HCT116 (cell line): ENCODE data around the gene UBQLN4. TPM values are rescaled to one million over a fixed set of nuclear protein-coding genes. Genes with fewer than 3 reads are reported as not detected.

ENCODE experiments used
- ATAC-seq: fragments of 200-7000 bp; cut with Tn5 transposase; 2 replicates; pipeline ENCODE4 v1.9.1; 2020; ENCODE audit warnings: mild to moderate bottlenecking, moderate library complexity
- BruUV-seq: library from RNA; stranded (reverse); fragments of 400-500 nt; replicated peaks from 2 replicates; lab custom pipeline; 2021; lab: Mats Ljungman, UMichigan
- CTCF ChIA-PET: fragments of 300-600 bp; sonication (Branson Sonifier 250); formaldehyde crosslinking; loops from one replicate; lab custom pipeline; 2021; ENCODE audit warnings: antibody characterized with exemption; lab: Charles Lee
- POLR2A ChIA-PET: fragments of 300-600, 350-600 bp; sonication (Branson Sonifier 250); formaldehyde crosslinking; loops from one replicate; lab custom pipeline; 2021; ENCODE audit warnings: antibody characterized with exemption; lab: Charles Lee
- RAD21 ChIA-PET, 2 experiments: fragments of 300-600 bp; sonication (Branson Sonifier 250); formaldehyde crosslinking; loops; one replicate each; lab custom pipeline; 2023; ENCODE audit warnings: low total read pairs in 2 of 2; ENCODE audit not compliant: uncharacterized antibody in 2 of 2, unreplicated experiment in 2 of 2, low non-redundant PET in 1 of 2; lab: Charles Lee
- DNase-seq: peaks from one replicate; pipeline ENCODE4 v3.0.0-alpha.2; 2010; ENCODE audit warnings: low read depth, low spot score
- H2AFZ ChIP-seq: fragments of 200-600 bp; shearing (Covaris generic), sonication (generic); 2 replicates; pipeline ENCODE4 v1.6.1; 2017; ENCODE audit warnings: low read depth, mixed run types, mixed read lengths, antibody characterized with exemption, low read length; ENCODE audit not compliant: poor library complexity, severe bottlenecking
- H3K27ac ChIP-seq: 2 replicates; pipeline ENCODE4 v1.5.1; 2012; ENCODE audit warnings: low read depth, low read length
- H3K27me3 ChIP-seq: fragments of 200-600 bp; sonication (generic); 2 replicates; pipeline ENCODE4 v1.6.1; 2016; ENCODE audit warnings: mixed run types, low read length, mixed read lengths; ENCODE audit not compliant: insufficient read depth
- H3K36me3 ChIP-seq, 2 experiments: fragments of 200-500 bp in 1 of 2; fragments of 200-600 bp in 1 of 2; sonication (Bioruptor generic) in 1 of 2; sonication (generic) in 1 of 2; 2 replicates each; pipeline versions ENCODE4 v1.5.1 to v1.6.1; 2014 to 2016; ENCODE audit warnings: low read length in 2 of 2, inconsistent platforms in 1 of 2, mixed read lengths in 1 of 2, mixed run types in 1 of 2; ENCODE audit not compliant: insufficient read depth in 2 of 2, control insufficient read depth in 1 of 2
- H3K4me1 ChIP-seq, 2 experiments: fragments of 200-600 bp in 1 of 2; sonication (generic) in 1 of 2; 2 replicates each; pipeline versions ENCODE4 v1.5.1 to v1.6.1; 2012 to 2017; ENCODE audit warnings: low read length in 2 of 2, inconsistent platforms in 1 of 2, mild to moderate bottlenecking in 1 of 2, mixed read lengths in 1 of 2, mixed run types in 1 of 2, moderate library complexity in 1 of 2; ENCODE audit not compliant: insufficient read depth in 2 of 2, control insufficient read depth in 1 of 2
- H3K4me2 ChIP-seq: fragments of 200-600 bp; sonication (generic); 2 replicates; pipeline ENCODE4 v1.6.1; 2017; ENCODE audit warnings: mixed run types, low read length, mixed read lengths
- H3K4me3 ChIP-seq, 2 experiments: fragments of 200-600 bp in 1 of 2; sonication (generic) in 1 of 2; replicated peaks in 1 of 2; 2 replicates each; pipeline ENCODE4 v1.5.1; 2011 to 2016; ENCODE audit warnings: low read length in 2 of 2, control low read depth in 1 of 2, low read depth in 1 of 2, mild to moderate bottlenecking in 1 of 2, mixed read lengths in 1 of 2, mixed run types in 1 of 2
- H3K79me2 ChIP-seq: fragments of 200-600 bp; sonication (generic); 2 replicates; pipeline ENCODE4 v1.6.1; 2017; ENCODE audit warnings: mild to moderate bottlenecking, mixed run types, low read length, moderate library complexity, mixed read lengths; ENCODE audit not compliant: insufficient read depth
- H3K9ac ChIP-seq: fragments of 200-600 bp; sonication (generic); 2 replicates; pipeline ENCODE4 v1.6.1; 2016; ENCODE audit warnings: low read length, mixed read lengths
- H3K9me2 ChIP-seq: fragments of 200-600 bp; sonication (generic), shearing (Covaris generic); 2 replicates; pipeline ENCODE4 v1.6.1; 2017; ENCODE audit warnings: mixed run types, mild to moderate bottlenecking, moderate library complexity; ENCODE audit not compliant: insufficient read depth
- H3K9me3 ChIP-seq, 2 experiments: fragments of 200-500 bp in 1 of 2; fragments of 200-600 bp in 1 of 2; sonication (Bioruptor generic) in 1 of 2; sonication (generic) in 1 of 2; 2 replicates each; pipeline ENCODE4 v1.6.1; 2014 to 2017; ENCODE audit warnings: low read length in 2 of 2, mixed read lengths in 2 of 2, inconsistent platforms in 1 of 2, low read depth in 1 of 2, mild to moderate bottlenecking in 1 of 2, mixed run types in 1 of 2, moderate library complexity in 1 of 2; ENCODE audit not compliant: control insufficient read depth in 1 of 2, insufficient read depth in 1 of 2
- H4K20me1 ChIP-seq: fragments of 200-600 bp; sonication (generic), shearing (Covaris generic); 2 replicates; pipeline ENCODE4 v1.6.1; 2017; ENCODE audit warnings: mixed run types, mild to moderate bottlenecking, moderate library complexity; ENCODE audit not compliant: insufficient read depth
- ATF3 ChIP-seq: IDR thresholded peaks from 2 replicates; pipeline ENCODE4 v1.6.1; 2012
- CBX3 ChIP-seq: IDR thresholded peaks from 2 replicates; pipeline ENCODE4 v1.6.1; 2012; ENCODE audit warnings: low read depth
- CEBPB ChIP-seq: IDR thresholded peaks from 2 replicates; pipeline ENCODE4 v1.6.1; 2012; ENCODE audit warnings: low read depth
- EGR1 ChIP-seq: IDR thresholded peaks from 2 replicates; pipeline ENCODE4 v1.6.1; 2012; ENCODE audit warnings: low read depth
- EZH2phosphoT487 ChIP-seq: fragments of 200-600 bp; IDR thresholded peaks from 2 replicates; pipeline ENCODE4 v1.6.1; 2018; ENCODE audit warnings: antibody characterized with exemption, borderline replicate concordance
- JUND ChIP-seq: IDR thresholded peaks from 2 replicates; pipeline ENCODE4 v1.6.1; 2012
- RAD21 ChIP-seq: IDR thresholded peaks from 2 replicates; pipeline ENCODE4 v1.6.1; 2012; ENCODE audit warnings: low read depth, mild to moderate bottlenecking
- ZFX ChIP-seq: fragments of 450-650 bp; IDR thresholded peaks from 2 replicates; pipeline ENCODE4 v1.6.1; 2017
- ZNF274 ChIP-seq: fragments of 200-500 bp; sonication (Bioruptor generic); IDR thresholded peaks from 2 replicates; pipeline ENCODE4 v1.6.1; 2014; ENCODE audit warnings: mild to moderate bottlenecking, low read depth, low read length, inconsistent platforms
- intact Hi-C: fragments of 100-400 bp; cut with micrococcal nuclease; formaldehyde crosslinking; loops from 2 replicates; pipeline ENCODE4 v1.10.0; 2022
- total RNA-seq: library from RNA; stranded (reverse); gene quantifications from one replicate; pipeline ENCODE4 v1.2.1, GENCODE V29; 2021; ENCODE audit not compliant: unreplicated experiment
- TF ChIP-seq, protein P1 (sequence below), 3 experiments: fragments of 200-600 bp in 1 of 3; sonication (generic) in 1 of 3; IDR thresholded peaks in 2 of 3; conservative IDR thresholded peaks in 1 of 3; 2 replicates each; pipeline ENCODE4 v1.5.1; 2012 to 2017; ENCODE audit warnings: low read depth in 2 of 3, low read length in 2 of 3, antibody characterized with exemption in 1 of 3, borderline replicate concordance in 1 of 3, control low read depth in 1 of 3, mild to moderate bottlenecking in 1 of 3, mixed read lengths in 1 of 3, mixed run types in 1 of 3, moderate library complexity in 1 of 3; ENCODE audit not compliant: insufficient read depth in 1 of 3
- TF ChIP-seq, protein P2 (sequence below): IDR thresholded peaks from 2 replicates; pipeline ENCODE4 v1.6.1; 2012; ENCODE audit warnings: low read depth

UBQLN4 gene
- total RNA-seq, 1 experiment from 2014 or later = 68.4 TPM

DNA sequence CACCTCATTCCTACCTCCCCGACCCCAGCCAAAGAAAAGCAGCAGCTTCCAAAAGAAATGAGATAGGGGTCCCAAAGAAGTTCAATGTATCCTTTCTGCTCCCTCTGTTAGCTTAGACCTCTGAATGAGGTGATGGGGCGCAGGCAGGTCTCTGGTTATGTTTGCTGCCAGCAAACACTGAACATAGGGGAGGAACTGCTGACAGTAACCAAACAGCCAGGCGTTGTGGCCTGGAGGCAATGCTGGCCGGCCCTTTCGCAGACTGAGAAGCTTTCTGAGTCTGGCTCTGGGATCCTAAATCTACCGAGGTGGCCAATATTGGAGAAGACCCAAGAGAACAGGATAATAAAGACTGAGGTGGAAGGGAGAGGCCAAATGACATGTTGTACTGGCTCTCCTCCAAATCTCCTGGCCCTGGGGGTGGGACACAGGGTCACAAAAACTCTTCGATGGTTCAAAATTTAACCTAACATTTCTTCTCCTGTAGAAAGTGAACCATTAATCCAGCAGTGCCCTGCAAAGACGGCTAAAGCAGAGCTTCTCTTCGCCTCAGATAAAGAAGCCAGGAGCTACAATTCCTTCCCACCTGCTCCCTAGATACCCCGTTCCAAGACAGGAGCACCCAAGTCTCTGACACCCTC lies 52.5 kb downstream of the UBQLN4 start (continued):
- TF ChIP-seq, protein P1, sequence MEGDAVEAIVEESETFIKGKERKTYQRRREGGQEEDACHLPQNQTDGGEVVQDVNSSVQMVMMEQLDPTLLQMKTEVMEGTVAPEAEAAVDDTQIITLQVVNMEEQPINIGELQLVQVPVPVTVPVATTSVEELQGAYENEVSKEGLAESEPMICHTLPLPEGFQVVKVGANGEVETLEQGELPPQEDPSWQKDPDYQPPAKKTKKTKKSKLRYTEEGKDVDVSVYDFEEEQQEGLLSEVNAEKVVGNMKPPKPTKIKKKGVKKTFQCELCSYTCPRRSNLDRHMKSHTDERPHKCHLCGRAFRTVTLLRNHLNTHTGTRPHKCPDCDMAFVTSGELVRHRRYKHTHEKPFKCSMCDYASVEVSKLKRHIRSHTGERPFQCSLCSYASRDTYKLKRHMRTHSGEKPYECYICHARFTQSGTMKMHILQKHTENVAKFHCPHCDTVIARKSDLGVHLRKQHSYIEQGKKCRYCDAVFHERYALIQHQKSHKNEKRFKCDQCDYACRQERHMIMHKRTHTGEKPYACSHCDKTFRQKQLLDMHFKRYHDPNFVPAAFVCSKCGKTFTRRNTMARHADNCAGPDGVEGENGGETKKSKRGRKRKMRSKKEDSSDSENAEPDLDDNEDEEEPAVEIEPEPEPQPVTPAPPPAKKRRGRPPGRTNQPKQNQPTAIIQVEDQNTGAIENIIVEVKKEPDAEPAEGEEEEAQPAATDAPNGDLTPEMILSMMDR (IDR thresholded peaks at IDR 0.05 in 2 of 3, conservative IDR thresholded peaks at IDR 0.05 in 1 of 3; ENCODE audit: borderline replicate concordance in 1 of 3, insufficient read depth in 1 of 3, low read depth in 2 of 3, low read length in 2 of 3) = no peak
- TF ChIP-seq, protein P2, sequence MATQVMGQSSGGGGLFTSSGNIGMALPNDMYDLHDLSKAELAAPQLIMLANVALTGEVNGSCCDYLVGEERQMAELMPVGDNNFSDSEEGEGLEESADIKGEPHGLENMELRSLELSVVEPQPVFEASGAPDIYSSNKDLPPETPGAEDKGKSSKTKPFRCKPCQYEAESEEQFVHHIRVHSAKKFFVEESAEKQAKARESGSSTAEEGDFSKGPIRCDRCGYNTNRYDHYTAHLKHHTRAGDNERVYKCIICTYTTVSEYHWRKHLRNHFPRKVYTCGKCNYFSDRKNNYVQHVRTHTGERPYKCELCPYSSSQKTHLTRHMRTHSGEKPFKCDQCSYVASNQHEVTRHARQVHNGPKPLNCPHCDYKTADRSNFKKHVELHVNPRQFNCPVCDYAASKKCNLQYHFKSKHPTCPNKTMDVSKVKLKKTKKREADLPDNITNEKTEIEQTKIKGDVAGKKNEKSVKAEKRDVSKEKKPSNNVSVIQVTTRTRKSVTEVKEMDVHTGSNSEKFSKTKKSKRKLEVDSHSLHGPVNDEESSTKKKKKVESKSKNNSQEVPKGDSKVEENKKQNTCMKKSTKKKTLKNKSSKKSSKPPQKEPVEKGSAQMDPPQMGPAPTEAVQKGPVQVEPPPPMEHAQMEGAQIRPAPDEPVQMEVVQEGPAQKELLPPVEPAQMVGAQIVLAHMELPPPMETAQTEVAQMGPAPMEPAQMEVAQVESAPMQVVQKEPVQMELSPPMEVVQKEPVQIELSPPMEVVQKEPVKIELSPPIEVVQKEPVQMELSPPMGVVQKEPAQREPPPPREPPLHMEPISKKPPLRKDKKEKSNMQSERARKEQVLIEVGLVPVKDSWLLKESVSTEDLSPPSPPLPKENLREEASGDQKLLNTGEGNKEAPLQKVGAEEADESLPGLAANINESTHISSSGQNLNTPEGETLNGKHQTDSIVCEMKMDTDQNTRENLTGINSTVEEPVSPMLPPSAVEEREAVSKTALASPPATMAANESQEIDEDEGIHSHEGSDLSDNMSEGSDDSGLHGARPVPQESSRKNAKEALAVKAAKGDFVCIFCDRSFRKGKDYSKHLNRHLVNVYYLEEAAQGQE = no peak
- TF ChIP-seq CEBPB = no peak
- TF ChIP-seq, all 23 proteins: peak for 0

- Histone ChIP-seq H3K4me3 (no peak overlapping the region), H3K27ac (no peak overlapping the region), H3K36me3 (no peaks in the 10 kb centered on the region), H3K4me2 (no peak overlapping the region), H3K27me3 (no peaks in the 10 kb centered on the region), H3K9me2 (no peaks in the 10 kb centered on the region), H3K9ac (no peak overlapping the region), H3K4me1 (peaks cover 6 to 37% of the 10 kb centered on the region in 2 experiments), H3K9me3 (no peaks in the 10 kb centered on the region), H2AFZ (no peak overlapping the region), H4K20me1 (no peaks in the 10 kb centered on the region), H3K79me2 (no peaks in the 10 kb centered on the region)
- CTCF ChIA-PET = no interaction called here
- intact Hi-C loops = loop anchor here (10.0 kb wide), 1 partner anchor 65 kb away; the partner anchor contains the start of gene RAB25
- RAD21 ChIA-PET = no interaction called here
- BruUV-seq = no TSS peak
- ATAC-seq (no peak), DNase-seq (no peak)
- POLR2A ChIA-PET = no interaction called here
- TF ChIP-seq EZH2phosphoT487 = no peak
- no peak for TF ChIP-seq RAD21
- no peak for TF ChIP-seq ATF3
- no peak for TF ChIP-seq JUND
- TF ChIP-seq ZFX = no peak
- TF ChIP-seq, protein P1 (IDR thresholded peaks at IDR 0.05 in 2 of 3, conservative IDR thresholded peaks at IDR 0.05 in 1 of 3; ENCODE audit: borderline replicate concordance in 1 of 3, insufficient read depth in 1 of 3, low read depth in 2 of 3, low read length in 2 of 3) = no peak
- no peak for TF ChIP-seq ZNF274
- TF ChIP-seq CEBPB = no peak
- TF ChIP-seq, protein P2 = no peak
- no peak for TF ChIP-seq EGR1
- no peak for TF ChIP-seq CBX3
Observed at GRCh38 chr1:155999964-156000363, 53.6 kb downstream of the UBQLN4 start.
